Keratinocyte (primary cell): ENCODE data around the gene C12orf75. TPM values are rescaled to one million over a fixed set of nuclear protein-coding genes. Genes with fewer than 3 reads are reported as not detected.

Source experiments
- DNase-seq: peaks from one replicate; pipeline ENCODE4 v3.0.0-alpha.2; 2011; ENCODE audit warnings: low read depth, missing footprints, low spot score
- FAIRE-seq: peaks from 2 replicates; lab custom pipeline; 2011; peaks lifted over from hg19 to GRCh38; lab: Jason Lieb, UNC
- H2AFZ ChIP-seq: 2 replicates; pipeline ENCODE4 v1.6.0; 2012; ENCODE audit warnings: low read length, control low read depth, inconsistent platforms; ENCODE audit not compliant: control insufficient read depth
- H3K27ac ChIP-seq: 2 replicates; pipeline ENCODE4 v1.5.1; 2011; ENCODE audit warnings: low read length; ENCODE audit not compliant: control insufficient read depth, insufficient read depth
- H3K27me3 ChIP-seq: 3 replicates; pipeline ENCODE4 v1.6.0; 2011; ENCODE audit warnings: low read length; ENCODE audit not compliant: control insufficient read depth, insufficient read depth; ENCODE audit errors: extremely low read depth
- H3K36me3 ChIP-seq, 2 experiments: 2 replicates in 1 of 2; 3 replicates in 1 of 2; pipeline ENCODE4 v1.5.1; 2011; ENCODE audit warnings: low read length in 2 of 2, mild to moderate bottlenecking in 1 of 2; ENCODE audit not compliant: control insufficient read depth in 2 of 2, insufficient read depth in 2 of 2; ENCODE audit errors: extremely low read depth in 1 of 2
- H3K4me1 ChIP-seq: 3 replicates; pipeline ENCODE4 v1.5.1; 2011; ENCODE audit warnings: low read length; ENCODE audit not compliant: control insufficient read depth, insufficient read depth; ENCODE audit errors: extremely low read depth
- H3K4me2 ChIP-seq: 3 replicates; pipeline ENCODE4 v1.6.0; 2011; ENCODE audit warnings: low read depth, low read length; ENCODE audit not compliant: control insufficient read depth, insufficient read depth; ENCODE audit errors: extremely low read depth
- H3K4me3 ChIP-seq, 3 experiments: fragments of 200-600 bp in 1 of 3; sonication (generic) in 1 of 3; 2 replicates in 2 of 3; 3 replicates in 1 of 3; pipeline ENCODE4 v1.5.1; 2011 to 2016; ENCODE audit warnings: low read length in 3 of 3, mild to moderate bottlenecking in 3 of 3, control low read depth in 2 of 3, inconsistent platforms in 1 of 3, low read depth in 1 of 3, mixed read lengths in 1 of 3, mixed run types in 1 of 3, moderate library complexity in 1 of 3; ENCODE audit not compliant: control insufficient read depth in 2 of 3, insufficient read depth in 2 of 3; ENCODE audit errors: extremely low read depth in 1 of 3
- H3K79me2 ChIP-seq: 2 replicates; pipeline ENCODE4 v1.6.0; 2012; ENCODE audit warnings: low read length; ENCODE audit not compliant: control insufficient read depth, insufficient read depth
- H3K9ac ChIP-seq: 3 replicates; pipeline ENCODE4 v1.6.0; 2011; ENCODE audit warnings: low read length; ENCODE audit not compliant: control insufficient read depth, insufficient read depth; ENCODE audit errors: extremely low read depth
- H3K9me1 ChIP-seq: 3 replicates; pipeline ENCODE4 v1.6.0; 2011; ENCODE audit warnings: low read length; ENCODE audit not compliant: control insufficient read depth, insufficient read depth; ENCODE audit errors: extremely low read depth
- H3K9me3 ChIP-seq: 2 replicates; pipeline ENCODE4 v1.5.1; 2012; ENCODE audit warnings: low read depth, low read length; ENCODE audit not compliant: control insufficient read depth
- H4K20me1 ChIP-seq: 3 replicates; pipeline ENCODE4 v1.6.0; 2011; ENCODE audit warnings: low read length; ENCODE audit not compliant: control insufficient read depth, insufficient read depth; ENCODE audit errors: extremely low read depth
- EZH2 ChIP-seq: IDR thresholded peaks from one replicate; pipeline ENCODE4 v1.6.1; 2012; ENCODE audit warnings: inconsistent platforms, mild to moderate bottlenecking, low read length, moderate library complexity
- dilution Hi-C: fragments of 300-500 bp; cut with MboI; formaldehyde crosslinking; loops from one replicate; pipeline ENCODE4 v1.7.0; 2020; ENCODE audit warnings: low sequenced_read_pairs; ENCODE audit not compliant: extremely low pct_ligation_motif_present
- polyA plus RNA-seq, 5 experiments: library from polyadenylated mRNA; depleted of rRNA in 3 of 5; stranded (reverse) in 3 of 5; stranded (forward) in 1 of 5; unstranded in 1 of 5; fragments of >200 nt; gene quantifications; 1 replicate in 1 of 5; 2 replicates in 3 of 5; 3 replicates in 1 of 5; pipeline versions ENCODE4 v1.2.1 to v1.2.3, GENCODE V29; 2011 to 2012; ENCODE audit warnings: missing spikeins in 2 of 5, low read depth in 1 of 5, low replicate concordance in 1 of 5
- TF ChIP-seq, protein P1 (sequence below), 3 experiments: IDR thresholded peaks in 1 of 3; conservative IDR thresholded peaks in 1 of 3; optimal IDR thresholded peaks in 1 of 3; 2 replicates in 2 of 3; 3 replicates in 1 of 3; pipeline versions ENCODE3 to v1.5.1; 2011; ENCODE audit warnings: low read length in 3 of 3, mild to moderate bottlenecking in 3 of 3, moderate library complexity in 2 of 3, control low read depth in 1 of 3, inconsistent platforms in 1 of 3; ENCODE audit not compliant: insufficient read depth in 2 of 3; ENCODE audit errors: extremely low read depth in 1 of 3

The C12orf75 gene
- polyA plus RNA-seq, 1 donor (not counting 4 experiments of a cell fraction or from before 2014, with no cell fraction given): 160 TPM

DNA sequence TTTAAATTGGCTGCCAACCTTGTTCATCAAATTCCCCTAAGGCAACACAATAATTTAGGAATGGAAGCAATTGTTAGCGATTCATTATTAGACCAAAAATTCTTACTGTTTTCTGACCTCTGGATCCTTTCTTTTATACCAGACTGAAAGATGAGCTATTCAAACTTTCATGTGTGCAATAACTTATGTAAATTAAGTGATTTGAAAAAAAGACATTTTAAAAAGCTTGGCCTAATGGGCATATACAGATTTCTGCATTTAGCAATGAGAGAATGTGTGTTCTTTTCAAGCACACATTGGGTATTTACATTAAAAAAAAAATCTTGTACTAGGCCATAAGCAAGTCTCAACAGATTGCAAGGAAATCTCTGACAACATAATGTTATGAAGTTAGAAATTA is 65.5 kb downstream of the C12orf75 start:
- dilution Hi-C loops: no loop called here
- Histone ChIP-seq H3K79me2 (no peaks in the 10 kb centered on the region), H3K9me3 (no peaks in the 10 kb centered on the region), H4K20me1 (no peaks in the 10 kb centered on the region), H3K4me2 (no peak overlapping the region), H3K27me3 (no peaks in the 10 kb centered on the region), H3K4me1 (no peaks in the 10 kb centered on the region), H3K9me1 (no peaks in the 10 kb centered on the region), H3K36me3 (no peaks in the 10 kb centered on the region), H2AFZ (no peak overlapping the region), H3K4me3 (no peak overlapping the region), H3K27ac (no peak overlapping the region), H3K9ac (no peak overlapping the region)
- no peak for TF ChIP-seq EZH2
- TF ChIP-seq, protein P1, sequence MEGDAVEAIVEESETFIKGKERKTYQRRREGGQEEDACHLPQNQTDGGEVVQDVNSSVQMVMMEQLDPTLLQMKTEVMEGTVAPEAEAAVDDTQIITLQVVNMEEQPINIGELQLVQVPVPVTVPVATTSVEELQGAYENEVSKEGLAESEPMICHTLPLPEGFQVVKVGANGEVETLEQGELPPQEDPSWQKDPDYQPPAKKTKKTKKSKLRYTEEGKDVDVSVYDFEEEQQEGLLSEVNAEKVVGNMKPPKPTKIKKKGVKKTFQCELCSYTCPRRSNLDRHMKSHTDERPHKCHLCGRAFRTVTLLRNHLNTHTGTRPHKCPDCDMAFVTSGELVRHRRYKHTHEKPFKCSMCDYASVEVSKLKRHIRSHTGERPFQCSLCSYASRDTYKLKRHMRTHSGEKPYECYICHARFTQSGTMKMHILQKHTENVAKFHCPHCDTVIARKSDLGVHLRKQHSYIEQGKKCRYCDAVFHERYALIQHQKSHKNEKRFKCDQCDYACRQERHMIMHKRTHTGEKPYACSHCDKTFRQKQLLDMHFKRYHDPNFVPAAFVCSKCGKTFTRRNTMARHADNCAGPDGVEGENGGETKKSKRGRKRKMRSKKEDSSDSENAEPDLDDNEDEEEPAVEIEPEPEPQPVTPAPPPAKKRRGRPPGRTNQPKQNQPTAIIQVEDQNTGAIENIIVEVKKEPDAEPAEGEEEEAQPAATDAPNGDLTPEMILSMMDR (optimal IDR thresholded peaks at IDR 0.05 in 1 of 3, IDR thresholded peaks at IDR 0.05 in 1 of 3, conservative IDR thresholded peaks at IDR 0.05 in 1 of 3; ENCODE audit: extremely low read depth in 1 of 3, insufficient read depth in 2 of 3, low read length in 3 of 3): no peak
- DNase-seq (no peak), FAIRE-seq (no peak)

GRCh38 chr12:105396983-105397382 is 66.5 kb downstream of the C12orf75 start:
- DNase-seq (no peak), FAIRE-seq (no peak)
- no peak overlapping the region for H3K27ac ChIP-seq
- H3K79me2 ChIP-seq: no peaks in the 10 kb centered on the region
- dilution Hi-C loops: no loop called here
- H3K4me1 ChIP-seq: no peaks in the 10 kb centered on the region
- H2AFZ ChIP-seq: no peak overlapping the region
- no peak overlapping the region for H3K9ac ChIP-seq
- no peak overlapping the region for H3K4me2 ChIP-seq
- no peaks in the 10 kb centered on the region for H4K20me1 ChIP-seq
- H3K9me1 ChIP-seq: no peaks in the 10 kb centered on the region
- TF ChIP-seq, protein P1 (optimal IDR thresholded peaks at IDR 0.05 in 1 of 3, IDR thresholded peaks at IDR 0.05 in 1 of 3, conservative IDR thresholded peaks at IDR 0.05 in 1 of 3; ENCODE audit: extremely low read depth in 1 of 3, insufficient read depth in 2 of 3, low read length in 3 of 3): no peak
- TF ChIP-seq EZH2: no peak
- H3K36me3 ChIP-seq: no peaks in the 10 kb centered on the region
- no peak overlapping the region for H3K4me3 ChIP-seq
- no peaks in the 10 kb centered on the region for H3K9me3 ChIP-seq
- H3K27me3 ChIP-seq: no peaks in the 10 kb centered on the region
